Activated CD4-positive, alpha-beta T cell treated with anti-CD3 and anti-CD28 coated beads, Interleukin-2, amount 10 ng/mL, durations not matched to agents 24 days and 14 days (primary cell): ENCODE results near the gene THTPA. TPM values are rescaled to one million over a fixed set of nuclear protein-coding genes. Genes with fewer than 3 reads are reported as not detected.

ENCODE experiments used
- DNase-seq: peaks from one replicate; pipeline ENCODE4 v3.0.0; 2022
- H3K27ac Mint-ChIP-seq: one replicate; pipeline ENCODE4 v1.8.0; 2022; ENCODE audit warnings: mild to moderate bottlenecking, mixed read lengths
- H3K27me3 Mint-ChIP-seq: one replicate; pipeline ENCODE4 v1.8.0; 2022; ENCODE audit warnings: mixed read lengths
- H3K36me3 Mint-ChIP-seq: one replicate; pipeline ENCODE4 v1.8.0; 2022; ENCODE audit warnings: low read depth, mild to moderate bottlenecking, mixed read lengths
- H3K4me1 Mint-ChIP-seq: one replicate; pipeline ENCODE4 v1.8.0; 2021; ENCODE audit warnings: mixed read lengths
- H3K4me3 Mint-ChIP-seq: one replicate; pipeline ENCODE4 v1.8.0; 2022; ENCODE audit warnings: mild to moderate bottlenecking, moderate library complexity, mixed read lengths
- H3K9me3 Mint-ChIP-seq: one replicate; pipeline ENCODE4 v1.8.0; 2021; ENCODE audit warnings: mixed read lengths
- intact Hi-C: fragments of 100-400 bp; cut with micrococcal nuclease; formaldehyde crosslinking; loops from one replicate; pipeline ENCODE4 v1.15.1; 2023
- total RNA-seq: library from RNA; stranded (reverse); gene quantifications from 2 replicates; pipeline ENCODE4 v1.2.3, GENCODE V29; 2022

Gene THTPA
- total RNA-seq, 1 donor from 2014 or later = 14.5 TPM

- H3K36me3 Mint-ChIP-seq = no peaks in the 10 kb centered on the region
- peaks cover 10% of the 10 kb centered on the region for H3K4me1 Mint-ChIP-seq
- intact Hi-C loops = loop anchor here (1.0 to 10.0 kb wide), 4 partner anchors 15 to 457 kb away; partner anchors contain the start of genes ACIN1, AP1G2, C14orf119 and NGDN
- peak; percentile 95 for DNase-seq
- H3K27me3 Mint-ChIP-seq = no peaks in the 10 kb centered on the region
- H3K4me3 Mint-ChIP-seq = no peak within 1 kb of the TSS
- peak within 1 kb of the TSS; percentile 89 for H3K27ac Mint-ChIP-seq
- no peaks in the 10 kb centered on the region for H3K9me3 Mint-ChIP-seq
These were observed 4.6 kb upstream of the THTPA start, which contains the start of gene ZFHX2 for GRCh38 chr14:23551266-23552028. Gene ZFHX2, minus strand, starts transcription at chr14:23551765. Its CDS starts 16,440 bp downstream, at chr14:23535325.

- H3K27me3 Mint-ChIP-seq = no peaks in the 10 kb centered on the region
These were observed 564 bp upstream of the THTPA start for GRCh38 chr14:23555533-23555881.

GRCh38 chr14:23556700-23557440 lies 799 bp downstream of the THTPA start:
- DNase-seq = no peak
- Mint-ChIP-seq H3K9me3 (no peaks in the 10 kb centered on the region), H3K4me3 (peak overlapping the region; percentile 95), H3K27ac (peak overlapping the region; percentile 98), H3K27me3 (no peaks in the 10 kb centered on the region), H3K4me1 (peaks cover 29% of the 10 kb centered on the region), H3K36me3 (peaks cover 32% of the 10 kb centered on the region)
- intact Hi-C loops = loop anchor here (1.0 to 10.0 kb wide), 3 partner anchors 88 to 555 kb away; partner anchors contain the start of genes ACIN1, C14orf119, DCAF11 and NGDN

More at GRCh38 chr14:23555533-23555881, 564 bp upstream of the THTPA start:
- peaks cover 30% of the 10 kb centered on the region for H3K4me1 Mint-ChIP-seq
- H3K27ac Mint-ChIP-seq = peak overlapping the region; percentile 98
- intact Hi-C loops = loop anchor here (5.0 to 10.0 kb wide), 2 partner anchors 461 to 557 kb away; partner anchors contain the start of genes ACIN1, C14orf119, DCAF11 and NRL
- peak overlapping the region; percentile 95 for H3K4me3 Mint-ChIP-seq
- no peaks in the 10 kb centered on the region for H3K9me3 Mint-ChIP-seq
- DNase-seq = no peak
- H3K36me3 Mint-ChIP-seq = peaks cover 23% of the 10 kb centered on the region

- peaks cover 35% of the 10 kb centered on the region for H3K36me3 Mint-ChIP-seq
- no peaks in the 10 kb centered on the region for H3K27me3 Mint-ChIP-seq
- no peak for DNase-seq
- peaks cover 29% of the 10 kb centered on the region for H3K4me1 Mint-ChIP-seq
- intact Hi-C loops = loop anchor here (5.0 to 10.0 kb wide), 2 partner anchors 463 to 555 kb away; partner anchors contain the start of genes ACIN1, C14orf119, DCAF11 and NRL
- H3K27ac Mint-ChIP-seq = peak overlapping the region; percentile 76
- H3K9me3 Mint-ChIP-seq = no peaks in the 10 kb centered on the region
- peak overlapping the region; percentile 80 for H3K4me3 Mint-ChIP-seq
These were observed 1.4 kb downstream of the THTPA start for GRCh38 chr14:23557521-23557920.

GRCh38 chr14:23557946-23558345 lies 1.9 kb downstream of the THTPA start:
- Mint-ChIP-seq H3K27me3 (no peaks in the 10 kb centered on the region), H3K4me3 (peak overlapping the region; percentile 80), H3K4me1 (peaks cover 32% of the 10 kb centered on the region), H3K27ac (peak overlapping the region; percentile 76), H3K9me3 (no peaks in the 10 kb centered on the region), H3K36me3 (peaks cover 38% of the 10 kb centered on the region)
- intact Hi-C loops = loop anchor here (5.0 to 10.0 kb wide), 2 partner anchors 463 to 554 kb away; partner anchors contain the start of genes ACIN1, C14orf119, DCAF11 and NRL
- no peak for DNase-seq

GRCh38 chr14:23558346-23559009 lies 2.4 kb downstream of the THTPA start:
- no peak for DNase-seq
- Mint-ChIP-seq H3K36me3 (peaks cover 44% of the 10 kb centered on the region), H3K27ac (peak overlapping the region; percentile 3), H3K9me3 (no peaks in the 10 kb centered on the region), H3K27me3 (no peaks in the 10 kb centered on the region), H3K4me1 (peaks cover 34% of the 10 kb centered on the region), H3K4me3 (peak overlapping the region; percentile 3)
- intact Hi-C loops = loop anchor here (5.0 to 10.0 kb wide), 2 partner anchors 464 to 554 kb away; partner anchors contain the start of genes ACIN1, C14orf119, DCAF11 and NRL

GRCh38 chr14:23559010-23559925 lies 3.2 kb downstream of the THTPA start:
- Mint-ChIP-seq H3K27ac (no peak overlapping the region), H3K36me3 (peaks cover 48% of the 10 kb centered on the region), H3K4me1 (peaks cover 34% of the 10 kb centered on the region), H3K9me3 (no peaks in the 10 kb centered on the region), H3K27me3 (no peaks in the 10 kb centered on the region), H3K4me3 (no peak overlapping the region)
- DNase-seq = peak; percentile 90
- intact Hi-C loops = loop anchor here (5.0 to 10.0 kb wide), 2 partner anchors 464 to 553 kb away; partner anchors contain the start of genes ACIN1, C14orf119, DCAF11 and NRL

- intact Hi-C loops = loop anchor here (5.0 to 10.0 kb wide), 3 partner anchors 465 to 885 kb away; partner anchors contain the start of genes ACIN1, C14orf119, DCAF11 and NRL
- H3K27me3 Mint-ChIP-seq = no peaks in the 10 kb centered on the region
- peak overlapping the region; percentile 39 for H3K27ac Mint-ChIP-seq
- H3K4me3 Mint-ChIP-seq = no peak overlapping the region
- H3K36me3 Mint-ChIP-seq = peaks cover 55% of the 10 kb centered on the region
- no peaks in the 10 kb centered on the region for H3K9me3 Mint-ChIP-seq
- H3K4me1 Mint-ChIP-seq = peaks cover 32% of the 10 kb centered on the region
- no peak for DNase-seq
These were observed 4.0 kb downstream of the THTPA start for GRCh38 chr14:23559926-23560520.

GRCh38 chr14:23561259-23561658 lies 5.2 kb downstream of the THTPA start:
- intact Hi-C loops = loop anchor here (10.0 kb wide), 1 partner anchor 884 kb away; the partner anchor contains the start of gene SDR39U1
- no peaks in the 10 kb centered on the region for H3K9me3 Mint-ChIP-seq
- no peak overlapping the region for H3K4me3 Mint-ChIP-seq
- peaks cover 31% of the 10 kb centered on the region for H3K4me1 Mint-ChIP-seq
- H3K36me3 Mint-ChIP-seq = peaks cover 63% of the 10 kb centered on the region
- H3K27ac Mint-ChIP-seq = no peak overlapping the region
- no peak for DNase-seq
- no peaks in the 10 kb centered on the region for H3K27me3 Mint-ChIP-seq

- H3K36me3 Mint-ChIP-seq = peaks cover 68% of the 10 kb centered on the region
- H3K4me1 Mint-ChIP-seq = peaks cover 31% of the 10 kb centered on the region
- no peak overlapping the region for H3K27ac Mint-ChIP-seq
- no peak for DNase-seq
- H3K9me3 Mint-ChIP-seq = no peaks in the 10 kb centered on the region
- no peak overlapping the region for H3K4me3 Mint-ChIP-seq
- intact Hi-C loops = loop anchor here (1.0 to 10.0 kb wide), 3 partner anchors 84 to 883 kb away; partner anchors contain the start of gene SDR39U1
- no peaks in the 10 kb centered on the region for H3K27me3 Mint-ChIP-seq
These were observed 6.1 kb downstream of the THTPA start for GRCh38 chr14:23561873-23562821.

- H3K27ac Mint-ChIP-seq = peak overlapping the region; percentile 70
- H3K27me3 Mint-ChIP-seq = no peaks in the 10 kb centered on the region
- peaks cover 32% of the 10 kb centered on the region for H3K4me1 Mint-ChIP-seq
- no peaks in the 10 kb centered on the region for H3K9me3 Mint-ChIP-seq
- intact Hi-C loops = loop anchor here (1.0 to 10.0 kb wide), 3 partner anchors 85 to 882 kb away; partner anchors contain the start of gene SDR39U1
- no peak overlapping the region for H3K4me3 Mint-ChIP-seq
- peaks cover 68% of the 10 kb centered on the region for H3K36me3 Mint-ChIP-seq
- peak; percentile 88 for DNase-seq
These were observed 6.9 kb downstream of the THTPA start for GRCh38 chr14:23562822-23563472.
